ENCODE measurements around the gene SLC35G3.
"Not testable (repeated sequence)": the region's sequence is repeated elsewhere in the genome, so short reads cannot be mapped to it uniquely, and the experiment has no call there.

Gene SLC35G3

DNA sequence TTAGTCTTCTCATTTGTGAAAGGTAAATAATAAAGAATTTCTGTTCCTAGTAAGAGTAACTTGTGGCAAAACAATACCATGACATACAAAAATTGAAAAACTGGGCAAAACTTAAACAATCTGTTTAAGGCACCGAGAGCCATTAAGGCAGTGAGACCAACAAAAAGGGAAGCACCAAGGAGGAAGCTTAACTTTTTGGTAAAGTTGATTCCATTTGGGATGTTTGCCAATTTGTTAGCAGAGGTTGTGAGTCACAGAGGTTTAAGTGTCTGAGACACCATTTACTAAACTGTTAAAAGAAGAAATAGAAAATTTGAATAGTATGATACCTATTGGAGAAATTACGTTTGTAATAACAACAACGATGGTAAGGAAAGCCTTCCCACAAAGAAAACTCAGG is 4.9 kb downstream of the SLC35G3 start:
- Mint-ChIP-seq H3K36me3 (ENCODE audit: insufficient read depth) (no peaks in the 10 kb centered on the region), H3K4me1 (ENCODE audit: low read depth in 2 of 2) (peaks cover 17 to 31% of the 10 kb centered on the region in 2 donors), H3K4me3 (no peak overlapping the region), H3K27ac (no peak overlapping the region), H3K27me3 (no peaks in the 10 kb centered on the region), H3K9me3 (no peaks in the 10 kb centered on the region)
- ATAC-seq (replicated peaks) = no peak
- DNase-seq = no peak

DNA sequence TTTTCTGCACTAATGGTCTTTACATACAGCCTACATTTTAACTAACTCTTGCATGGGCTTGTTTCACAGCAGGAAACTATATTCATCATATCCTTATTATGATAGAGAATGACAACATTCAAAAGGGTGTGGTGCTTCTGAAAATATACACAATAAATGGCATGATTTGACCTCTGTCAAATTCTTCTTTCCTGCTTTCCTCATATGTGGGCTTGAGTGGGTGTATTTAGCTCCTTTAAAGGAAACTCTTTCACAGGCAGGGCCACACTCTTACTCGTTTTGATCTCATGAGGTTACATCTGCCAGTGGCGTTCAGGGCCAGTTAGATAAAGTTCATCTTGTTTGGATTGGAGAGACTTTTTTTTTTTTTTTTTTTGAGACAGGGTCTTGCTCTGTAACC is 6.1 kb downstream of the SLC35G3 start:
- DNase-seq = no peak
- no peaks in the 10 kb centered on the region for H3K9me3 Mint-ChIP-seq
- H3K4me1 Mint-ChIP-seq (ENCODE audit: low read depth in 2 of 2) = peaks cover 21 to 30% of the 10 kb centered on the region in 2 donors
- ATAC-seq (replicated peaks) = no peak
- no peak overlapping the region for H3K27ac Mint-ChIP-seq
- no peaks in the 10 kb centered on the region for H3K36me3 Mint-ChIP-seq (ENCODE audit: insufficient read depth)
- H3K27me3 Mint-ChIP-seq = no peaks in the 10 kb centered on the region
- no peak overlapping the region for H3K4me3 Mint-ChIP-seq

DNA sequence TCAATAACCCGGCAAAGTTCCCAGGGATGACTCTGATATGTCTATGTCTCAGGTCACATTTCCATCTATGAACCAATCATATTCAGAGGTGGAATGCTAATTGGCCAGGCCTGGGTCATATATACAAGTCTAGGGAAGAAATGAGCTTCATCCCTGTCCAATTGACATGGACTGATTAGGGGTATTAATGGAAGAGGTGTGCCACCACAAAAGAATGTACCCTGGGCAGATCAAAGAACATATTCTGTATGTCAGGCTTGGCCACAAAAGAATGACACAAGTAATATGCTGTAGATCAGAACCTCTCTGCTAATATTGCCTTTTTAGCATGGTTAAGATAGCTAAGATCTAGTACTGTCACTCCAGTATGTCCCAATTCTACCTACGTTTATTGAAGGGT is 6.7 kb downstream of the SLC35G3 start:
- Mint-ChIP-seq H3K27me3 (no peaks in the 10 kb centered on the region), H3K4me1 (ENCODE audit: low read depth in 2 of 2) (peaks cover 18 to 31% of the 10 kb centered on the region in 2 donors), H3K36me3 (ENCODE audit: insufficient read depth) (no peaks in the 10 kb centered on the region), H3K27ac (no peak overlapping the region), H3K9me3 (no peaks in the 10 kb centered on the region), H3K4me3 (no peak overlapping the region)
- DNase-seq (no peak), ATAC-seq (replicated peaks) (no peak)

DNA sequence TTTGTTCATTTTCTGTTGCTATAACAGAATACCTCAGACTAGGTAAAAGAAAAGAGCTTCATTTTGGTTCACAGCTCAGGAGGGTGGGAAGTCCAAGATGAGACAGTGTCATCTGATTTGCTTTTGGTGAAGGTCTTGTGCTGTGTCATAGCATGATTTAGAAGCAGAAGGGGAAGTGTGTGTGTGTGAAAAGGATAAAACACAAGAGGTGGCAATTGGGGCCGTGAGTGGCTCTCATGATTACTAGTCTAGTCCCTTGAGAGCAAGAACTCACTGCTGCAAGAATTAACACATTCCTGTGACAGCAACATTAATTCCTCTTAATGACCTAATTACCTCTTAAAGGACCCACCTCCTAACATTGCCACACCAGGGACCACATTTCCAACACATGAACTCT is 8.3 kb downstream of the SLC35G3 start:
- Mint-ChIP-seq H3K4me1 (ENCODE audit: low read depth in 2 of 2) (peaks cover 20 to 29% of the 10 kb centered on the region in 2 donors), H3K36me3 (ENCODE audit: insufficient read depth) (no peaks in the 10 kb centered on the region), H3K27me3 (no peaks in the 10 kb centered on the region), H3K4me3 (no peak overlapping the region), H3K27ac (peak overlapping the region in 1 of 2 donors; percentile 12), H3K9me3 (no peaks in the 10 kb centered on the region)
- ATAC-seq (replicated peaks) (peak; percentile 36), DNase-seq (no peak)

DNA sequence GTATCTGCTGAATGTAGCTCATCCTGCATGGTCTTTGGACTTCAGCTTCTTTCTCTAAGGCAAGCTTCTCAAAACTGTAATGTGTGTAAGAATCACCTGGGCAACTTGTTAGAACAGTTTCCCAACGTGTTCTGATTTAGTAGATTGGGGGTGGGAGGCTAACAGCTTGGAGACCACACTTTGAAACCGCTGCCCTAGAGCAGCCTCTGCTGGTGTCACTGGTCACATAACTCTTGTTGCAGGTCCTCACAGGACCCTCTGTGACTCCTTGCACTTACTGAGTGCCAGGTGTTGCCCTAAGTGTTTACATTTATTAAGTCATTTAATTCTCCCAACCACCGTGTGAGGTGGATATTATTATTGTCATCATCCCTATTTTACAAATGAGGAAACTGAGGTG is 9.9 kb downstream of the SLC35G3 start:
- H3K4me1 Mint-ChIP-seq (ENCODE audit: low read depth in 2 of 2) = peaks cover 24 to 36% of the 10 kb centered on the region in 2 donors
- DNase-seq (no peak), ATAC-seq (replicated peaks) (no peak)
- no peaks in the 10 kb centered on the region for H3K27me3 Mint-ChIP-seq
- H3K4me3 Mint-ChIP-seq = no peak overlapping the region
- H3K36me3 Mint-ChIP-seq (ENCODE audit: insufficient read depth) = no peaks in the 10 kb centered on the region
- no peak overlapping the region for H3K27ac Mint-ChIP-seq
- H3K9me3 Mint-ChIP-seq = no peaks in the 10 kb centered on the region

DNA sequence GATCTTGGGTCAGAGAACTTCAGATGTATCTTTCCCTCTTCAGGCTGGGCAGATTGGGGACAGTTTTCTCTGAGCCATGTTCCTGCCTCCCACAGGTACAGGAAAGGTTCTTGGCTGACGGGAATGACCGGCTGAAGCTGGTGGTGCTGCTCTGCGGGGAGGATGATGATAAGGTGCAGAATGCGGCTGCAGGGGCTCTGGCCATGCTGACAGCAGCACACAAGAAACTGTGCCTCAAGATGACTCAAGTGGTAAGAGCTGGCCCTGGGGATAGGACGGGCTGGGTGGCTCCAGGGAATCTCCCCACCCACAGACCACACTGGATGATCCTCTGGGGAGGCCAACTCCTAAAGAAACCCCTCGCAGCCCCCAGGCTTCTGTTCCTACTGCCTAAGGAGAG is 10.9 kb downstream of the SLC35G3 start:
- Mint-ChIP-seq H3K9me3 (no peaks in the 10 kb centered on the region), H3K4me1 (ENCODE audit: low read depth in 2 of 2) (peaks cover 22 to 42% of the 10 kb centered on the region in 2 donors), H3K36me3 (ENCODE audit: insufficient read depth) (peaks cover under 1% of the 10 kb centered on the region), H3K4me3 (no peak overlapping the region), H3K27me3 (no peaks in the 10 kb centered on the region), H3K27ac (no peak overlapping the region)
- DNase-seq (no peak), ATAC-seq (replicated peaks) (no peak)

DNA sequence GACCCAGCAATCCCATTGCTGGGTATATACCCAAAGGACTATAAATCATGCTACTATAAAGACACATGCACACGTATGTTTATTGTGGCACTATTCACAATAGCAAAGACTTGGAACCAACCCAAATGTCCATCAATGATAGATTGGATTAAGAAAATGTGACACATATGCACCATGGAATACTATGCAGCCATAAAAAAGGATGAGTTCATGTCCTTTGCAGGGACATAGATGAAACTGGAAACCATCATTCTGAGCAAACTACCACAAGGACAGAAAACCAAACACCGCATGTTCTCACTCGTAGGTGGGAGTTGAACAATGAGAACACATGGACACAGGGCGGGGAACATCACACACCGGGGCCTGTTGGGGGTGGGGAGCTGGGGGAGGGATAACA is 14.8 kb downstream of the SLC35G3 start:
- not testable (repeated sequence) for H3K27me3 Mint-ChIP-seq; H3K9me3 Mint-ChIP-seq; ATAC-seq (replicated peaks); H3K4me3 Mint-ChIP-seq; DNase-seq
- peak overlapping the region in 1 of 2 donors; percentile 97 for H3K27ac Mint-ChIP-seq
- peaks cover 13% of the 10 kb centered on the region for H3K36me3 Mint-ChIP-seq (ENCODE audit: insufficient read depth)
- peaks cover 41 to 56% of the 10 kb centered on the region in 2 donors for H3K4me1 Mint-ChIP-seq (ENCODE audit: low read depth in 2 of 2)

DNA sequence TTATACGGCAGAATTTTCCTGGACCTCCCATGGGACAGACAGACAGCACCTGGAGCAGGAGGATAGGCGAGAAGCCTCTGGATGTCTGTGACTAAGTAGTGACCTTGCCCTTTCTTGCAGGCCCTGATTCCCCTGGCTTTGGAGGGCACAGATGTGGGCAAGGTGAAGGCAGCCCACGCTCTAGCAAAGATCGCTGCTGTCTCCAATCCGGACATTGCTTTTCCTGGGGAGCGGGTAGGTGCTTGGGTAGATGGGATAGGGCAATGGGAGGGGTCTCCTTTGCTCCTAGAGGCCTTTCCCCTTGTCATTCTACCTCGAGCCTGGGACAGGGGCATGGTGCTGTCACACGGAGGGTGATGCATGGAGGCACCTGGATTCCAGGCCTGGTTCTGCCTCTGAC is 17.3 kb downstream of the SLC35G3 start:
- Mint-ChIP-seq H3K36me3 (ENCODE audit: insufficient read depth) (peaks cover 13% of the 10 kb centered on the region), H3K9me3 (no peaks in the 10 kb centered on the region), H3K4me1 (ENCODE audit: low read depth in 2 of 2) (peaks cover 44 to 61% of the 10 kb centered on the region in 2 donors), H3K27me3 (no peaks in the 10 kb centered on the region), H3K27ac (peak overlapping the region; percentile 89 to 97), H3K4me3 (peak overlapping the region in 1 of 2 donors; percentile 76)
- ATAC-seq (replicated peaks) (no peak), DNase-seq (no peak)

DNA sequence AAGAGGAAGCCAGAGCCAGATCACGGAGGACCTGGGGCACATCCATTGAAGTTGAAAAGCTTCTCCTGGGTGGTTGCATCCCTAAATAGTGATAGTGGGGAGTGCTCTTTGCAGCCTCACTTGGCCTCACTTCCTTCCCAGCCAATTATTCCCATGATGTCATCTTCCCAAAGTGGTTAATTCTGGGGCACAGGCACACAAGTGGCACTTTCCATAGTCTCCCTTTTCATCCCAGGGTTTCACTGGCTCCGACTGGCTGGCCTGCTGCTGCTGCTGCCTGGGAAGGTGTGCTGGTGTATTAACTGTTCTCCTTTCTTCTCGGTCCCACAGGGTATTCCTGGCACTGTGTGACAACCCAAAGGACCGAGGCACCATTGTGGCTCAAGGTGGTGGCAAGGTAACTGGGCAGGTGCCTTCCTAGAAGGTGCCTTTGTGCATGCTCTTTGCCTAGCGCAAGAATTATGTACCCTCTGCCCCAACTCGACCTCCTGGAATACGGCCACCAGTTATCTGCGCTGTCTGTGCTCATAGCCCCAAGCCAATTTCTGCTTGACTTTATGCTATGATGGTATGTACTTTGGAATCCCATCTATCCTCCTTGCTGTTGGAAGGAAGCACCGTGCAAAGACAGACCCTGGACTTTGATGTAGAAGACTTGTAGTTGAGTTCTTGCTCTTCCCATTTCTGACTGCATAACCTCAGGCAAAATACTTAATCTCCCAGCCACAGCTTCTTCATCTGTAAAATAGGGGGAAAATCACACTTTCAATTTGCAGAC is 18.4 kb downstream of the SLC35G3 start:
- Mint-ChIP-seq H3K27ac (peak overlapping the region; percentile 89 to 97), H3K36me3 (ENCODE audit: insufficient read depth) (peaks cover 13% of the 10 kb centered on the region), H3K9me3 (no peaks in the 10 kb centered on the region), H3K4me3 (no peak overlapping the region), H3K27me3 (no peaks in the 10 kb centered on the region), H3K4me1 (ENCODE audit: low read depth in 2 of 2) (peaks cover 46 to 68% of the 10 kb centered on the region in 2 donors)
- DNase-seq (no peak), ATAC-seq (replicated peaks) (no peak)

DNA sequence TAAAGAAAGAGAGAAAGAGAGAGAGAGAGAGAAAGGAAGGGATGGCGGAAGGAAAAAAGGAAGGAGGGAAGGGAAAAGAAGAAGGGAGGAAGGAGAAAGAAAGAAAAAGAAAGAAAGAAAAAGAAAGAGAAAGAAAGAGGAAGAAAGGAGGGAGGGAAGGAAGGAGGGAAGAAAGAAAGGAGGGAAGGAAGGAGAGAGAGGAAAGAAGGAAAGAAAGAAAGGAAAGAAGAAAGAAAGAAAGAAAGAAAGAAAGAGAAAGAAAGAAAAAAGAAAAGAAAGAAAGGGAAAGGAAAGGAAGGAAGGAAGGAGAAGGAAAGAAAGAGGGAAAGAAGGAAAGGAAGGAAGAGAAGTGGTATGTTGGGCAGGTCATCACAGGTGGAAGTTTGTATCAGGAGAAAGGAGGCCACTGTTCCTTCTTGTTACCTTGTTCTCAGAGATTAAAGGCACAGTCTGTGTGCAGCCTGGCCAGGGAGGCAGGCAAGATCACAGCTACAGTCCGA is 19.3 kb downstream of the SLC35G3 start:
- H3K27ac Mint-ChIP-seq = peak overlapping the region; percentile 10 to 89
- H3K27me3 Mint-ChIP-seq = no peaks in the 10 kb centered on the region
- no peaks in the 10 kb centered on the region for H3K9me3 Mint-ChIP-seq
- DNase-seq = no peak
- peaks cover 43 to 64% of the 10 kb centered on the region in 2 donors for H3K4me1 Mint-ChIP-seq (ENCODE audit: low read depth in 2 of 2)
- H3K4me3 Mint-ChIP-seq = no peak overlapping the region
- peaks cover 13% of the 10 kb centered on the region for H3K36me3 Mint-ChIP-seq (ENCODE audit: insufficient read depth)
- no peak for ATAC-seq (replicated peaks)

DNA sequence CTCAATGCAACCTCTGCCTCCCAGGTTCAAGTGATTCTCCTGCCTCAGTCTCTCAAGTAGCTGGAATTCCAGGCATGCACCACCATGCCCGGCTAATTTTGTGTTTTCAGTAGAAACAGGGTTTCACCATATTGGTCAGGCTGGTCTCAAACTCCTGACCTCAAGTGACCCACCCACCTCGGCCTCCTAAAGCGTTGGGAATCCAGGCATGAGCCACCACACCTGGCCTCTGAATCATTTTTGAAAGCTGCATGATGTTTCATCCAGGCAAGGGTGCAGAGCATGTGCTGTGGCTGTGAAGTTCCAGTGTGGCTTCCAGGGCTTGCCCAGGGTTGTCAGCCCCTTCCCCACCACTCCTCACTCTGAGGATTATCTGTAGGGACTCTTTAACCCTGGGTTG is 21.9 kb downstream of the SLC35G3 start:
- H3K27me3 Mint-ChIP-seq; ATAC-seq (replicated peaks); DNase-seq; H3K36me3 Mint-ChIP-seq (ENCODE audit: insufficient read depth); H3K9me3 Mint-ChIP-seq: not testable (repeated sequence)
- H3K4me3 Mint-ChIP-seq = peak overlapping the region; percentile 48 to 63
- H3K4me1 Mint-ChIP-seq (ENCODE audit: low read depth in 2 of 2) = peaks cover 35 to 45% of the 10 kb centered on the region in 2 donors
- H3K27ac Mint-ChIP-seq = peak overlapping the region; percentile 38 to 89

DNA sequence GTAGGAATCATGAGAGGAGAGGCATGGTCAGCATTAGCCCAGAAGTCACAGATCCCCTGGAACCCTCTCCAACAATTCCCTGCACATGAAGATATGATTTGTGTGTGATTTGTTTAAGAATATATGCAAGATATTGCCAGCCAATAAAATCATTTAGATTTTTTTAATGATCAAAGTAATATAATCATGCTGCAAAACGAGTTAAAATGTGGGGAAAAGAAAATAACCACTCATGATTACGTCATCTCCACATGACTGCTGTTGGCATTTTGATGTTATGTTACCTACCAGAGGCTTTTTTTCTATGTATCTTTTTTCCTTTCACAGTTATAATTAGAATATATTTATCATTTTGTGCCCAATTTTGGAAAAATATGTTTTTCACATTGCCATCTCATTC is 22.4 kb downstream of the SLC35G3 start:
- H3K36me3 Mint-ChIP-seq (ENCODE audit: insufficient read depth) = no peaks in the 10 kb centered on the region
- peak overlapping the region; percentile 48 to 63 for H3K4me3 Mint-ChIP-seq
- H3K27ac Mint-ChIP-seq = peak overlapping the region; percentile 71 to 89
- ATAC-seq (replicated peaks) = peak; percentile 78
- H3K27me3 Mint-ChIP-seq = no peaks in the 10 kb centered on the region
- no peak for DNase-seq
- no peaks in the 10 kb centered on the region for H3K9me3 Mint-ChIP-seq
- peaks cover 30 to 40% of the 10 kb centered on the region in 2 donors for H3K4me1 Mint-ChIP-seq (ENCODE audit: low read depth in 2 of 2)

DNA sequence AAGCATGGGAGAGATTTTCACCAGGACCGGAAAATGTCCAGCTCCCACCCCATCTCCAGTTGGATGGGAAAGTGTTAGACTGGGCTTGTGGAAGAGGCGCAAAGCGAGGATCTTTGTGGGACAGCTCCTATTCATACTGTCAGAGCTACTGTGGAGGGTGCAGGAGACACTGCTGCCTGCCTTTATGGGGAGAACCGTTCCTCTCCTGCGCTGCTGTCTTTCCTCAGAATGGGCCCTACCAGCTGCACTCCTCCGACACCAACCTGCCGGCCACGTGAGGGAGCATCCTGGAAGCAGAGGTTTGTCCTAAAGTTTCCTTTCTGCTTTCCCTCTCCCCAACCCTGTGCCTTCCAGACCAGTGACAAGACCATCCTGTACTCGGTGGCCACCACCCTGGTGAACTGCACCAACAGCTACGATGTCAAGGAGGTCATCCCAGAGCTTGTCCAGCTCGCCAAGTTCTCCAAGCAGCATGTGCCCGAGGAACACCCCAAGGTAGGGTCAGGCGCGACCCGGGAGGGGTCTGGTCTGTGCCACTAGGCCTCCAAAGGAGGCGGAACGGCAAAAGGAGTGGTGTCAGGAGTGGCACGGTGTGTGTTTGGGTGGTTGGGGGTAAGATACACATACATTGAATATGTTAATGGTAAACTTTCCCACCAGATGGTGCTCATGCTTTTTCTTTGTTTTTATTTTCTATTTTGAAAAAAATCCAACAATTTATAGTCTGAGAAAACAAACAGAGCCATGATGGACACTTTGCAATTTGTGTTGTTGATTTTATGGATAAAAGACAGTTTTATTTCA is 23.0 kb downstream of the SLC35G3 start:
- H3K27me3 Mint-ChIP-seq = no peaks in the 10 kb centered on the region
- DNase-seq (peak; percentile 32 to 44 (median 41)), ATAC-seq (replicated peaks) (peak; percentile 88)
- H3K36me3 Mint-ChIP-seq (ENCODE audit: insufficient read depth) = no peaks in the 10 kb centered on the region
- no peaks in the 10 kb centered on the region for H3K9me3 Mint-ChIP-seq
- peak overlapping the region; percentile 71 to 89 for H3K27ac Mint-ChIP-seq
- peaks cover 24 to 37% of the 10 kb centered on the region in 2 donors for H3K4me1 Mint-ChIP-seq (ENCODE audit: low read depth in 2 of 2)
- H3K4me3 Mint-ChIP-seq = peak overlapping the region; percentile 48 to 63

All from effector memory CD8-positive, alpha-beta T cell (primary cell).